Activated CD4-positive, alpha-beta T cell treated with anti-CD3 and anti-CD28 coated beads, Interleukin-2, amount 10 ng/mL, durations not matched to agents 7 days and 5 days (primary cell): ENCODE data around the gene CCDC154. TPM values are rescaled to one million over a fixed set of nuclear protein-coding genes. Genes with fewer than 3 reads are reported as not detected.
"Not testable (repeated sequence)": the region's sequence is repeated elsewhere in the genome, so short reads cannot be mapped to it uniquely, and the experiment has no call there.

Experiments
- CTCF ChIA-PET: fragments of 350-600 bp; sonication (Branson Sonifier 250); formaldehyde crosslinking; loops from one replicate; lab custom pipeline; 2021; ENCODE audit warnings: antibody characterized with exemption; lab: Charles Lee
- POLR2A ChIA-PET: fragments of 350-600 bp; sonication (Branson Sonifier 250); formaldehyde crosslinking; loops from one replicate; lab custom pipeline; 2021; ENCODE audit warnings: antibody characterized with exemption; lab: Charles Lee
- DNase-seq: peaks from one replicate; pipeline ENCODE4 v3.0.0-alpha.2; 2020
- H3K27ac Mint-ChIP-seq: one replicate; pipeline ENCODE4 v1.8.0; 2021; ENCODE audit warnings: mild to moderate bottlenecking, moderate library complexity, mixed read lengths
- H3K27me3 Mint-ChIP-seq: one replicate; pipeline ENCODE4 v1.8.0; 2021; ENCODE audit warnings: mixed read lengths
- H3K36me3 Mint-ChIP-seq: one replicate; pipeline ENCODE4 v1.8.0; 2021; ENCODE audit warnings: low read depth, mixed read lengths
- H3K4me1 Mint-ChIP-seq: one replicate; pipeline ENCODE4 v1.8.0; 2021; ENCODE audit warnings: mixed read lengths
- H3K4me3 Mint-ChIP-seq: one replicate; pipeline ENCODE4 v1.8.0; 2021; ENCODE audit warnings: mild to moderate bottlenecking, moderate library complexity, mixed read lengths
- H3K9me3 Mint-ChIP-seq: one replicate; pipeline ENCODE4 v1.8.0; 2021; ENCODE audit warnings: mixed read lengths
- total RNA-seq, 2 experiments: library from RNA; stranded (reverse); gene quantifications; one replicate each; pipeline ENCODE4 v1.2.3, GENCODE V29; 2021

The CCDC154 gene
- total RNA-seq, 2 experiments from 2014 or later = 1.9 to 2.7 TPM

GRCh38 chr16:1447965-1448364 lies 3.6 kb upstream of the CCDC154 start:
- Mint-ChIP-seq H3K36me3 (no peaks in the 10 kb centered on the region), H3K4me3 (no peak overlapping the region), H3K4me1 (no peaks in the 10 kb centered on the region), H3K27me3 (no peaks in the 10 kb centered on the region), H3K9me3 (no peaks in the 10 kb centered on the region), H3K27ac (no peak overlapping the region)
- no peak for DNase-seq
- CTCF ChIA-PET = no interaction called here
- POLR2A ChIA-PET = no interaction called here

GRCh38 chr16:1446296-1447080 lies 2.1 kb upstream of the CCDC154 start:
- POLR2A ChIA-PET = no interaction called here
- Mint-ChIP-seq H3K9me3 (no peaks in the 10 kb centered on the region), H3K27ac (no peak overlapping the region), H3K4me3 (no peak overlapping the region), H3K27me3 (no peaks in the 10 kb centered on the region), H3K4me1 (no peaks in the 10 kb centered on the region), H3K36me3 (no peaks in the 10 kb centered on the region)
- DNase-seq = no peak
- CTCF ChIA-PET = interaction anchor here (0.9 kb wide), 1 partner anchor 26 kb away, joined by 3 read pairs; the partner anchor contains the start of gene UQCC4

GRCh38 chr16:1445518-1446203 lies 1.3 kb upstream of the CCDC154 start:
- H3K27ac Mint-ChIP-seq = no peak overlapping the region
- H3K9me3 Mint-ChIP-seq = no peaks in the 10 kb centered on the region
- no peak for DNase-seq
- H3K27me3 Mint-ChIP-seq = no peaks in the 10 kb centered on the region
- CTCF ChIA-PET = interaction anchor here (0.9 kb wide), 1 partner anchor 25 kb away, joined by 3 read pairs; the partner anchor contains the start of gene UQCC4
- H3K4me3 Mint-ChIP-seq = no peak overlapping the region
- POLR2A ChIA-PET = no interaction called here
- no peaks in the 10 kb centered on the region for H3K36me3 Mint-ChIP-seq
- no peaks in the 10 kb centered on the region for H3K4me1 Mint-ChIP-seq

- H3K4me1 Mint-ChIP-seq = no peaks in the 10 kb centered on the region
- ChIA-PET CTCF (interaction anchor here (0.9 kb wide), 1 partner anchor 24 kb away, joined by 3 read pairs; the partner anchor contains the start of gene UQCC4), POLR2A (no interaction called here)
- H3K27me3 Mint-ChIP-seq = no peaks in the 10 kb centered on the region
- no peak overlapping the region for H3K27ac Mint-ChIP-seq
- no peak for DNase-seq
- H3K36me3 Mint-ChIP-seq = no peaks in the 10 kb centered on the region
- H3K4me3 Mint-ChIP-seq = no peak overlapping the region
- no peaks in the 10 kb centered on the region for H3K9me3 Mint-ChIP-seq
These were observed 568 bp upstream of the CCDC154 start for GRCh38 chr16:1444730-1445517.

GRCh38 chr16:1443403-1443973 lies 868 bp downstream of the CCDC154 start:
- POLR2A ChIA-PET = no interaction called here
- Mint-ChIP-seq H3K4me1 (no peaks in the 10 kb centered on the region), H3K4me3 (no peak overlapping the region)

GRCh38 chr16:1442697-1443096 lies 1.7 kb downstream of the CCDC154 start:
- Mint-ChIP-seq H3K9me3 (no peaks in the 10 kb centered on the region), H3K4me1 (no peaks in the 10 kb centered on the region), H3K4me3 (no peak overlapping the region), H3K27ac (no peak overlapping the region), H3K36me3 (no peaks in the 10 kb centered on the region), H3K27me3 (no peaks in the 10 kb centered on the region)
- ChIA-PET POLR2A (no interaction called here), CTCF (no interaction called here)
- DNase-seq = no peak

More at GRCh38 chr16:1443403-1443973, 868 bp downstream of the CCDC154 start:
- no peaks in the 10 kb centered on the region for H3K36me3 Mint-ChIP-seq
- no peak for DNase-seq
- H3K9me3 Mint-ChIP-seq = no peaks in the 10 kb centered on the region
- no peaks in the 10 kb centered on the region for H3K27me3 Mint-ChIP-seq
- CTCF ChIA-PET = interaction anchor here (0.8 kb wide), 1 partner anchor 14 kb away, joined by 3 read pairs; no protein-coding TSS in a partner anchor
- H3K27ac Mint-ChIP-seq = no peak overlapping the region

- Mint-ChIP-seq H3K9me3 (no peaks in the 10 kb centered on the region), H3K36me3 (no peaks in the 10 kb centered on the region), H3K27ac (no peak overlapping the region), H3K4me1 (no peaks in the 10 kb centered on the region), H3K4me3 (no peak overlapping the region), H3K27me3 (no peaks in the 10 kb centered on the region)
- no peak for DNase-seq
- CTCF ChIA-PET = interaction anchor here (0.6 to 1.3 kb wide), 3 partner anchors 11 to 73 kb away, joined by 3 to 4 read pairs (median 4); partner anchors contain the start of gene PERCC1
- POLR2A ChIA-PET = no interaction called here
These were observed 2.9 kb downstream of the CCDC154 start for GRCh38 chr16:1441391-1441829.

- DNase-seq, H3K36me3 Mint-ChIP-seq, H3K27ac Mint-ChIP-seq, H3K4me1 Mint-ChIP-seq, POLR2A ChIA-PET, H3K4me3 Mint-ChIP-seq, H3K27me3 Mint-ChIP-seq, H3K9me3 Mint-ChIP-seq: not testable (repeated sequence)
- CTCF ChIA-PET = interaction anchor here (0.7 kb wide), 1 partner anchor 11 kb away, joined by 3 read pairs; no protein-coding TSS in a partner anchor
These were observed 4.7 kb downstream of the CCDC154 start for GRCh38 chr16:1439699-1440074.

GRCh38 chr16:1439058-1439698 lies 5.2 kb downstream of the CCDC154 start:
- POLR2A ChIA-PET = no interaction called here
- no peaks in the 10 kb centered on the region for H3K27me3 Mint-ChIP-seq
- no peak overlapping the region for H3K27ac Mint-ChIP-seq
- no peak for DNase-seq
- no peaks in the 10 kb centered on the region for H3K36me3 Mint-ChIP-seq
- no peaks in the 10 kb centered on the region for H3K4me1 Mint-ChIP-seq
- CTCF ChIA-PET = interaction anchor here (2.2 kb wide), 1 partner anchor 12 kb away, joined by 5 read pairs; no protein-coding TSS in a partner anchor
- no peak overlapping the region for H3K4me3 Mint-ChIP-seq
- no peaks in the 10 kb centered on the region for H3K9me3 Mint-ChIP-seq

GRCh38 chr16:1438229-1439057 lies 5.9 kb downstream of the CCDC154 start:
- Mint-ChIP-seq H3K4me1 (no peaks in the 10 kb centered on the region), H3K27me3 (no peaks in the 10 kb centered on the region), H3K4me3 (no peak overlapping the region), H3K27ac (no peak overlapping the region), H3K9me3 (no peaks in the 10 kb centered on the region), H3K36me3 (no peaks in the 10 kb centered on the region)
- ChIA-PET CTCF (interaction anchor here (1.0 to 2.2 kb wide), 2 partner anchors 9 to 11 kb away, joined by 3 to 5 read pairs; no protein-coding TSS in a partner anchor), POLR2A (no interaction called here)
- no peak for DNase-seq

GRCh38 chr16:1437606-1438005 lies 6.8 kb downstream of the CCDC154 start:
- no peak for DNase-seq
- Mint-ChIP-seq H3K9me3 (no peaks in the 10 kb centered on the region), H3K4me3 (no peak overlapping the region), H3K4me1 (no peaks in the 10 kb centered on the region), H3K36me3 (no peaks in the 10 kb centered on the region), H3K27me3 (no peaks in the 10 kb centered on the region), H3K27ac (no peak overlapping the region)
- ChIA-PET POLR2A (no interaction called here), CTCF (interaction anchor here (1.0 to 2.2 kb wide), 2 partner anchors 9 to 10 kb away, joined by 3 to 5 read pairs; no protein-coding TSS in a partner anchor)
